OCI-M2 (cell line): Measurements from ENCODE around the gene NELL1.
"Not testable (repeated sequence)": the region's sequence is repeated elsewhere in the genome, so short reads cannot be mapped to it uniquely, and the experiment has no call there.

Experiments used
- DNase-seq: peaks from one replicate; lab custom pipeline; 2025; ENCODE audit not compliant: unreplicated experiment; lab: John Stamatoyannopoulos, UW

NELL1 gene

GRCh38 chr11:20762116-20762844 lies 92.9 kb downstream of the NELL1 start:
- DNase-seq, result no peak

- DNase-seq, result no peak
These were observed 93.6 kb downstream of the NELL1 start for GRCh38 chr11:20762980-20763379.

- DNase-seq, result no peak
These were observed 101.1 kb downstream of the NELL1 start for GRCh38 chr11:20770414-20770946.

GRCh38 chr11:20771026-20771425 lies 101.6 kb downstream of the NELL1 start:
- no peak for DNase-seq

GRCh38 chr11:20771681-20772080 lies 102.3 kb downstream of the NELL1 start:
- DNase-seq, result no peak

GRCh38 chr11:20775331-20775730 lies 105.9 kb downstream of the NELL1 start:
- DNase-seq, result no peak

- DNase-seq, result no peak
These were observed 113.4 kb downstream of the NELL1 start for GRCh38 chr11:20782775-20783174.

GRCh38 chr11:20783220-20783619 lies 113.8 kb downstream of the NELL1 start:
- no peak for DNase-seq

- DNase-seq, result no peak
These were observed 121.2 kb downstream of the NELL1 start for GRCh38 chr11:20790622-20791021.

- no peak for DNase-seq
These were observed 125.6 kb downstream of the NELL1 start for GRCh38 chr11:20795005-20795404.

GRCh38 chr11:20808328-20808727 lies 138.9 kb downstream of the NELL1 start:
- DNase-seq, result no peak

- DNase-seq, result no peak
These were observed 151.7 kb downstream of the NELL1 start for GRCh38 chr11:20821046-20821445.

GRCh38 chr11:20821470-20821869 lies 152.1 kb downstream of the NELL1 start:
- DNase-seq, result no peak

GRCh38 chr11:20824773-20825172 lies 155.4 kb downstream of the NELL1 start:
- DNase-seq, result no peak

- no peak for DNase-seq
These were observed 166.2 kb downstream of the NELL1 start for GRCh38 chr11:20835561-20835960.

- no peak for DNase-seq
These were observed 169.8 kb downstream of the NELL1 start for GRCh38 chr11:20839231-20839630.

GRCh38 chr11:20840341-20840740 lies 171.0 kb downstream of the NELL1 start:
- no peak for DNase-seq

GRCh38 chr11:20844216-20844615 lies 174.8 kb downstream of the NELL1 start:
- no peak for DNase-seq

GRCh38 chr11:20844630-20845029 lies 175.2 kb downstream of the NELL1 start:
- no peak for DNase-seq

GRCh38 chr11:20854215-20854955 lies 185.0 kb downstream of the NELL1 start:
- DNase-seq, result no peak

- DNase-seq, result no peak
These were observed 191.9 kb downstream of the NELL1 start for GRCh38 chr11:20861322-20861721.

- not testable (repeated sequence) for DNase-seq
These were observed 192.9 kb downstream of the NELL1 start for GRCh38 chr11:20862263-20862662.
